Neural cell (in vitro differentiated cells): ENCODE results near the gene MDN1. TPM values are rescaled to one million over a fixed set of nuclear protein-coding genes. Genes with fewer than 3 reads are reported as not detected.

Source experiments
- H2AFZ ChIP-seq: fragments of 200-600, 300-800 bp; sonication (generic), shearing (Covaris generic); 2 replicates; pipeline ENCODE4 v1.6.0; 2014; ENCODE audit warnings: low read depth, mild to moderate bottlenecking, antibody characterized with exemption, low read length, moderate library complexity
- H3F3A ChIP-seq: fragments of 200-600 bp; shearing (Covaris generic); 2 replicates; pipeline ENCODE4 v1.6.1; 2016; ENCODE audit warnings: mild to moderate bottlenecking, moderate library complexity, mixed read lengths, antibody characterized with exemption, low read length; ENCODE audit not compliant: insufficient read depth, poor library complexity, severe bottlenecking
- H3K27ac ChIP-seq: fragments of 200-600, 300-800 bp; sonication (generic), shearing (Covaris generic); 2 replicates; pipeline ENCODE4 v1.5.1; 2014; ENCODE audit warnings: mild to moderate bottlenecking, low read length, moderate library complexity
- H3K27me3 ChIP-seq: fragments of 300-800, 200-600 bp; sonication (generic), shearing (Covaris generic); 2 replicates; pipeline ENCODE4 v1.6.0; 2014; ENCODE audit warnings: mild to moderate bottlenecking, low read depth, low read length, moderate library complexity; ENCODE audit not compliant: insufficient read depth
- H3K36me3 ChIP-seq: fragments of 300-800, 200-600 bp; sonication (generic), shearing (Covaris generic); 2 replicates; pipeline ENCODE4 v1.5.1; 2014; ENCODE audit warnings: mild to moderate bottlenecking, antibody characterized with exemption, low read length, moderate library complexity; ENCODE audit not compliant: insufficient read depth
- H3K4me2 ChIP-seq: fragments of 300-800, 200-600 bp; sonication (generic), shearing (Covaris generic); 2 replicates; pipeline ENCODE4 v1.6.0; 2014; ENCODE audit warnings: mild to moderate bottlenecking, low read length
- H3K4me3 ChIP-seq: fragments of 300-800, 200-600 bp; sonication (generic), shearing (Covaris generic); 2 replicates; pipeline ENCODE4 v1.5.1; 2014; ENCODE audit warnings: mild to moderate bottlenecking, low read length, moderate library complexity
- H3K79me2 ChIP-seq: fragments of 200-600 bp; shearing (Covaris generic); replicated peaks from 2 replicates; pipeline ENCODE4 v1.6.0; 2014; ENCODE audit warnings: mild to moderate bottlenecking, low read length, moderate library complexity; ENCODE audit not compliant: insufficient read depth
- H3K9ac ChIP-seq: fragments of 300-800, 200-600 bp; sonication (generic), shearing (Covaris generic); 2 replicates; pipeline ENCODE4 v1.6.1; 2016; ENCODE audit warnings: mild to moderate bottlenecking, low read length, mixed read lengths
- H3K9me2 ChIP-seq: fragments of 200-600 bp; shearing (Covaris generic); 2 replicates; pipeline ENCODE4 v1.6.1; 2016; ENCODE audit warnings: mild to moderate bottlenecking, low read length, mixed read lengths; ENCODE audit not compliant: insufficient read depth
- H3K9me3 ChIP-seq: fragments of 200-600, 300-800 bp; sonication (generic), shearing (Covaris generic); 2 replicates; pipeline ENCODE4 v1.6.1; 2016; ENCODE audit warnings: mild to moderate bottlenecking, mixed run types, low read length, moderate library complexity, mixed read lengths
- H4K20me1 ChIP-seq: fragments of 200-600 bp; shearing (Covaris generic); 2 replicates; pipeline ENCODE4 v1.6.1; 2016; ENCODE audit warnings: mild to moderate bottlenecking, mixed run types; ENCODE audit not compliant: insufficient read depth
- EP300 ChIP-seq: fragments of 450-650 bp; conservative IDR thresholded peaks from 2 replicates; pipeline ENCODE4 v1.6.1; 2014; ENCODE audit warnings: antibody characterized with exemption, mild to moderate bottlenecking, moderate library complexity; ENCODE audit not compliant: poor library complexity, severe bottlenecking
- EZH2 ChIP-seq: fragments of 200-600, 300-800 bp; shearing (Covaris generic), sonication (generic); IDR thresholded peaks from 2 replicates; pipeline ENCODE4 v1.6.1; 2014; ENCODE audit warnings: antibody characterized with exemption, low read length, borderline replicate concordance, mild to moderate bottlenecking; ENCODE audit not compliant: insufficient read depth, poor library complexity, severe bottlenecking
- MXI1 ChIP-seq: fragments of 450-650 bp; conservative IDR thresholded peaks from 2 replicates; pipeline ENCODE4 v1.6.1; 2014; ENCODE audit warnings: antibody characterized with exemption, mild to moderate bottlenecking; ENCODE audit not compliant: poor library complexity, severe bottlenecking
- POLR2AphosphoS5 ChIP-seq: IDR thresholded peaks from 2 replicates; pipeline ENCODE4 v1.6.1; 2012
- RAD21 ChIP-seq: fragments of 450-650 bp; conservative IDR thresholded peaks from 2 replicates; pipeline ENCODE4 v1.6.1; 2014; ENCODE audit warnings: antibody characterized with exemption, mild to moderate bottlenecking, moderate library complexity
- SMC3 ChIP-seq: fragments of 450-650 bp; conservative IDR thresholded peaks from 2 replicates; pipeline ENCODE4 v1.6.1; 2014; ENCODE audit warnings: antibody characterized with exemption, mild to moderate bottlenecking, moderate library complexity; ENCODE audit not compliant: poor library complexity
- TAF1 ChIP-seq: IDR thresholded peaks from 2 replicates; pipeline ENCODE4 v1.6.1; 2012; ENCODE audit warnings: low read depth
- polyA plus RNA-seq: library from polyadenylated mRNA; depleted of rRNA; stranded (reverse); fragments of >200 nt; gene quantifications from 2 replicates; pipeline ENCODE4 v1.2.3, GENCODE V29; 2014
- TF ChIP-seq, protein P1 (sequence below): fragments of 450-650 bp; IDR thresholded peaks from 2 replicates; pipeline ENCODE4 v1.5.1; 2014; ENCODE audit warnings: antibody characterized with exemption, mild to moderate bottlenecking, moderate library complexity; ENCODE audit not compliant: poor library complexity, severe bottlenecking
- TF ChIP-seq, protein P2 (sequence below): IDR thresholded peaks from 2 replicates; pipeline ENCODE4 v1.6.1; 2012; ENCODE audit warnings: borderline replicate concordance

Gene MDN1
- polyA plus RNA-seq, 1 donor from 2014 or later = 17.8 TPM

DNA sequence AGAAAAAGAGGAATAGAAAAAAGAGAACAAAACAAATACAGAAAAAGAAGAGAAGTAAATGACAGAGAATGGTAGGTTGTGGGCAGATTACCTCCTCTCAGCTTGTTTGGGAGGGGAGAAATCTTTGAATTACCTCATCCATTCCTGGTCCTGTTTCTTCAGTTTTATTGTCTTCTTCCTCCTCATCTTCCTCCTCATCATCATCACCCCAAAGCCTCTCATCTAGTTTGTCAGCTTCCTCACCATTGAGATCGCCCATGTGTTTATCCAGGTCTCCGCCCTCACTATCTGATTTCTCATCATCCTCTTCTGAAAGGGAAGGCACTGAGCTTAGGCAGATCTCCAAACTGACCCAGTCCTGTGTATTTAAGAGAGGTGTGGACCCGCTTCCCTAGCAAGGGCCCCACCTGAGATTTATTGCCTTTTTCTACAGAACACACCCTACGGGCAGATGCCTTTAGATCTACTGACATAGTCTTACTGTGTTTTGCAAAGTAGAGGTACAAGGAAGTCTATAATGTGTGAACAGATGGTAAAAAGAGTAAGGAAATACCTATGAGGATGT, 156.9 kb downstream of the MDN1 start:
- no peak overlapping the region for H3K9ac ChIP-seq
- H3K9me3 ChIP-seq = no peaks in the 10 kb centered on the region
- H3K36me3 ChIP-seq = no peaks in the 10 kb centered on the region
- no peak overlapping the region for H2AFZ ChIP-seq
- no peak overlapping the region for H3K4me2 ChIP-seq
- H4K20me1 ChIP-seq = no peaks in the 10 kb centered on the region
- H3F3A ChIP-seq = no peaks in the 10 kb centered on the region
- no peak for TF ChIP-seq SMC3
- no peak for TF ChIP-seq EZH2
- no peak for TF ChIP-seq EP300
- TF ChIP-seq, protein P1, sequence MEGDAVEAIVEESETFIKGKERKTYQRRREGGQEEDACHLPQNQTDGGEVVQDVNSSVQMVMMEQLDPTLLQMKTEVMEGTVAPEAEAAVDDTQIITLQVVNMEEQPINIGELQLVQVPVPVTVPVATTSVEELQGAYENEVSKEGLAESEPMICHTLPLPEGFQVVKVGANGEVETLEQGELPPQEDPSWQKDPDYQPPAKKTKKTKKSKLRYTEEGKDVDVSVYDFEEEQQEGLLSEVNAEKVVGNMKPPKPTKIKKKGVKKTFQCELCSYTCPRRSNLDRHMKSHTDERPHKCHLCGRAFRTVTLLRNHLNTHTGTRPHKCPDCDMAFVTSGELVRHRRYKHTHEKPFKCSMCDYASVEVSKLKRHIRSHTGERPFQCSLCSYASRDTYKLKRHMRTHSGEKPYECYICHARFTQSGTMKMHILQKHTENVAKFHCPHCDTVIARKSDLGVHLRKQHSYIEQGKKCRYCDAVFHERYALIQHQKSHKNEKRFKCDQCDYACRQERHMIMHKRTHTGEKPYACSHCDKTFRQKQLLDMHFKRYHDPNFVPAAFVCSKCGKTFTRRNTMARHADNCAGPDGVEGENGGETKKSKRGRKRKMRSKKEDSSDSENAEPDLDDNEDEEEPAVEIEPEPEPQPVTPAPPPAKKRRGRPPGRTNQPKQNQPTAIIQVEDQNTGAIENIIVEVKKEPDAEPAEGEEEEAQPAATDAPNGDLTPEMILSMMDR = no peak
- TF ChIP-seq RAD21 = no peak
- H3K4me3 ChIP-seq = no peak overlapping the region
- H3K27me3 ChIP-seq = no peaks in the 10 kb centered on the region
- H3K27ac ChIP-seq = no peak overlapping the region
- H3K79me2 ChIP-seq = no peaks in the 10 kb centered on the region
- H3K9me2 ChIP-seq = no peaks in the 10 kb centered on the region

DNA sequence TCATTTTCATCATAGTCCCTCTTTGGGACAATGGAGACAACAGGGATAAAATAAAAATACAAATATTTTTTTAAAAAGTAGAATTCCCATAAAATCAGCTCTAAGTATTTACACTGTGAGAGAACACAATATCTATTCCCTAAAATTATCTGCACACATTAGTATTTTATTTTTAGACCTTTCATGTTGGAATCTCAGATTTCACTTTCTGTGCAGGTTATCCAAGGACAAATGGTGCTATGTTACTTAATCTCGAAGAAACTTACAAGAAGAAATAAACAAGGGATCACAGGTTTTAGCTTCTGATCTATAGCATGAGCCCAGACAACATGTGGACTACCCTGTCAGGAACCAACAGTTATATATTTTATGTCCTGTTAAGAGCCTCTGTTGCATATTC, 158.0 kb downstream of the MDN1 start:
- no peaks in the 10 kb centered on the region for H3K9me2 ChIP-seq
- no peaks in the 10 kb centered on the region for H3K79me2 ChIP-seq
- no peak overlapping the region for H2AFZ ChIP-seq
- H3F3A ChIP-seq = no peaks in the 10 kb centered on the region
- H3K27me3 ChIP-seq = no peaks in the 10 kb centered on the region
- no peak overlapping the region for H3K4me2 ChIP-seq
- TF ChIP-seq MXI1 (no peak), EP300 (no peak)
- H3K9ac ChIP-seq = no peak overlapping the region
- no peaks in the 10 kb centered on the region for H3K9me3 ChIP-seq
- no peaks in the 10 kb centered on the region for H3K36me3 ChIP-seq
- H4K20me1 ChIP-seq = no peaks in the 10 kb centered on the region
- H3K27ac ChIP-seq = no peak overlapping the region
- no peak overlapping the region for H3K4me3 ChIP-seq

DNA sequence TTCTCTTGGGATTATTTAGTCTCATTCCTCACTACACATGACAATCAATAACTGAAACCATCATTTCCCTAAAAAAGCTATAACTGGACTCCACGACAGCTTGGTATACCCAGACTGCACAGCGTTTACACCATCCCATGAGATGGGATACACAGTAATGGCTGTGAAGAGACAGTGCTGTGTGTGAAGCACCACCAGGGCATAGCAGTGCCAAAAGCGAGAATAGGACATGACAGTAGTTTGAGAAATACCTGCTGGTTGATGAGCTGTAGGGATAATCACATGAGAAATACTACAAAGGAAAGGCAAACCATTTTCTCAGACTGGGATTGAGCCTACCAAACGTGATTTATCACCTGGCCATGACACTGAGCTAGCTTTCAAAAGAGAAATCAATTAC, 158.6 kb downstream of the MDN1 start:
- Histone ChIP-seq H2AFZ (no peak overlapping the region), H4K20me1 (no peaks in the 10 kb centered on the region), H3K9me2 (no peaks in the 10 kb centered on the region), H3K9ac (no peak overlapping the region), H3K79me2 (no peaks in the 10 kb centered on the region), H3K4me2 (no peak overlapping the region), H3F3A (no peaks in the 10 kb centered on the region), H3K27me3 (no peaks in the 10 kb centered on the region), H3K27ac (no peak overlapping the region), H3K9me3 (no peaks in the 10 kb centered on the region), H3K4me3 (no peak overlapping the region), H3K36me3 (no peaks in the 10 kb centered on the region)
- TF ChIP-seq, protein P1 = no peak
- no peak for TF ChIP-seq EZH2
- TF ChIP-seq, protein P2, sequence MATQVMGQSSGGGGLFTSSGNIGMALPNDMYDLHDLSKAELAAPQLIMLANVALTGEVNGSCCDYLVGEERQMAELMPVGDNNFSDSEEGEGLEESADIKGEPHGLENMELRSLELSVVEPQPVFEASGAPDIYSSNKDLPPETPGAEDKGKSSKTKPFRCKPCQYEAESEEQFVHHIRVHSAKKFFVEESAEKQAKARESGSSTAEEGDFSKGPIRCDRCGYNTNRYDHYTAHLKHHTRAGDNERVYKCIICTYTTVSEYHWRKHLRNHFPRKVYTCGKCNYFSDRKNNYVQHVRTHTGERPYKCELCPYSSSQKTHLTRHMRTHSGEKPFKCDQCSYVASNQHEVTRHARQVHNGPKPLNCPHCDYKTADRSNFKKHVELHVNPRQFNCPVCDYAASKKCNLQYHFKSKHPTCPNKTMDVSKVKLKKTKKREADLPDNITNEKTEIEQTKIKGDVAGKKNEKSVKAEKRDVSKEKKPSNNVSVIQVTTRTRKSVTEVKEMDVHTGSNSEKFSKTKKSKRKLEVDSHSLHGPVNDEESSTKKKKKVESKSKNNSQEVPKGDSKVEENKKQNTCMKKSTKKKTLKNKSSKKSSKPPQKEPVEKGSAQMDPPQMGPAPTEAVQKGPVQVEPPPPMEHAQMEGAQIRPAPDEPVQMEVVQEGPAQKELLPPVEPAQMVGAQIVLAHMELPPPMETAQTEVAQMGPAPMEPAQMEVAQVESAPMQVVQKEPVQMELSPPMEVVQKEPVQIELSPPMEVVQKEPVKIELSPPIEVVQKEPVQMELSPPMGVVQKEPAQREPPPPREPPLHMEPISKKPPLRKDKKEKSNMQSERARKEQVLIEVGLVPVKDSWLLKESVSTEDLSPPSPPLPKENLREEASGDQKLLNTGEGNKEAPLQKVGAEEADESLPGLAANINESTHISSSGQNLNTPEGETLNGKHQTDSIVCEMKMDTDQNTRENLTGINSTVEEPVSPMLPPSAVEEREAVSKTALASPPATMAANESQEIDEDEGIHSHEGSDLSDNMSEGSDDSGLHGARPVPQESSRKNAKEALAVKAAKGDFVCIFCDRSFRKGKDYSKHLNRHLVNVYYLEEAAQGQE = no peak
- TF ChIP-seq TAF1 = no peak
- no peak for TF ChIP-seq POLR2AphosphoS5
- no peak for TF ChIP-seq SMC3
- no peak for TF ChIP-seq RAD21
- no peak for TF ChIP-seq MXI1
- no peak for TF ChIP-seq EP300
